Medulla oblongata (tissue), 1 donor: ENCODE measurements around the gene MLYCD.

ENCODE experiments used
- DNase-seq: peaks from one replicate; pipeline ENCODE4 v3.0.0-alpha.2; 2015; ENCODE audit errors: extremely low spot score

MLYCD gene

DNA sequence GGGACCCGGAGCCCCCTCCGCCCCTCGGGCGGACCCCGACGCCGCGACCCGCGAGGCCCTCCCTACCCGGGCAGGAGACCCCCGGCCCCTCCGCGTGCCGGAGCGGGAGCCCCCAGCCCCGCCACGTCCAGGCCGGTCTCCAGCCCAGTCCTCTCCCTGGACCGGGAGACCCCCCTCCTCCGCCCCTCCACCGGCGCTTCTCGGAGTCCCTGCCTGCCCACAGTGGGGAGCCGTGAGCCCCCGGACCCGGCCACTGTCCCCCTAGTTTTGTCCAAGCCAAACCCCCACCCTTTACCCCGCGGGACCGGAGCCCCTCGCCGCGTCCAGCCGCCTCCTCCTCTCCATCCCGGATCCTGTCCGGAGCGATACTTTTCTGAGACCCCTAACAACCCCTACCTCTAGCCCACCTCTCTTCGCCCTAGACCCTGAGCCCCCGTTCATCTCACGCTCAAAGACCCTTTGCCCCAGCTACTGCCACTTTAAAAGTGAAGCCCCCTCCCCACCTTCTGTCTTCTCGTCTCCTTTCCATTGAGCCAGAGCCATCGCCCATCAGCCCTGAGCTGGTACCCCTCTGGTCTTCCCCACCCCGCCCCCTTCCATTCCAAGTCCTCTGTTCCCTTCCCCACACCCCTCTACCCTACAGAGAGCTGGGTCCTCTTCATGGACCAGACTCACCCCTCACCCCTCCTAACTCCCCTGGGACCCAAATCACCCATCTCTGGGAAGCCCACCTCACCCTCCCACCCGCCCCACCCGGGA, 70.2 kb downstream of the MLYCD start:
- DNase-seq = no peak

DNA sequence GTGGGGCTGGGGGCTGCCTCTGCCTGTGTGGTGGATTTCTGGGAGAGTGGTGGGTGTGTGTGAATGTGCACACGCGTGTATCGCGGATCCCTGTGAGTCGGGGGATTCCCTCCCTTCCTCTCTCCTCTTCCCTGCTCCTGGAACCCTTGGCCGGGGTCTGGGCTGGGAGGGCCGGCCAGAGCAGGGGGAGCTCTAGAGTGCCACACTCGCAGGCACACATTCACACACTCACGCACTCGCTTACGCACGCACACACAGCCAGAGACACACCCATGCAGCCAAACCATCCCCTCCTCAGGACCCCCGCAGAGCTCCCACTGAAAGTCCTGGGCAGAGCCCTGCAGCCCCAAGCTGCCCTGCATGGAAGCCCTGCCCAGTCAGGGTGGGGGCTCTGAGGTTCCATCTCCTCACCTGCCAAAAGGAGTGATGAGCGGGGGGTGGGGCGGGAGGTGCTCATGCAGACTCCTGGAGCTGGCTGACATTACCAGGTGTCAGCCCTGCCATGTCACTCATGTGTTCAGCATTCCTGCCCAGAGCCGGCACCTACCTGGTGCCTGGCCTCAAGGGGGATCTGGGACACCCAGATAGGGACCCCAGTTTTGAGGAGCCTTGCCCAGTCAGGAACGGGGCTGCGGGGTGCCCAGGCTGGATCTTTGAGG, 71.0 kb downstream of the MLYCD start:
- no peak for DNase-seq

DNA sequence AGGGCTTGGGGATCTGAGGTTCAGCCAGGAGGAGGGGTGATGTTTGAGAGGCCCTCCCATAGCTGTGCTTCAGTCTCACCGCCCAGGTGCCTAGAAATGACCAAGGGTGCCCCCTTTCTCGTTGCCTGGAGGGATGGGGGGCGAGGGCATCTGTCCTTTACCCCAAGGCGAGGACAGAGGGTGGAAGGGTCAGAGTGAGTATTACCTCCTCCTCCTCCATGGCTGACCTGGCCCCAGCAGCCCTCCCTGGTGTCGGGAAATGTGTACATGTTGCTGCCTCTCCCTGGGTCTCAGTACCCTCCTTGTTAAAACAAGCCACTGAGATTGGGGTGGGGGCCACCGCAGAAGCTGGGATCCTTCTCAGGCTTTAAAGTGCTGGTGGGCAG, 71.5 kb downstream of the MLYCD start:
- DNase-seq = no peak

DNA sequence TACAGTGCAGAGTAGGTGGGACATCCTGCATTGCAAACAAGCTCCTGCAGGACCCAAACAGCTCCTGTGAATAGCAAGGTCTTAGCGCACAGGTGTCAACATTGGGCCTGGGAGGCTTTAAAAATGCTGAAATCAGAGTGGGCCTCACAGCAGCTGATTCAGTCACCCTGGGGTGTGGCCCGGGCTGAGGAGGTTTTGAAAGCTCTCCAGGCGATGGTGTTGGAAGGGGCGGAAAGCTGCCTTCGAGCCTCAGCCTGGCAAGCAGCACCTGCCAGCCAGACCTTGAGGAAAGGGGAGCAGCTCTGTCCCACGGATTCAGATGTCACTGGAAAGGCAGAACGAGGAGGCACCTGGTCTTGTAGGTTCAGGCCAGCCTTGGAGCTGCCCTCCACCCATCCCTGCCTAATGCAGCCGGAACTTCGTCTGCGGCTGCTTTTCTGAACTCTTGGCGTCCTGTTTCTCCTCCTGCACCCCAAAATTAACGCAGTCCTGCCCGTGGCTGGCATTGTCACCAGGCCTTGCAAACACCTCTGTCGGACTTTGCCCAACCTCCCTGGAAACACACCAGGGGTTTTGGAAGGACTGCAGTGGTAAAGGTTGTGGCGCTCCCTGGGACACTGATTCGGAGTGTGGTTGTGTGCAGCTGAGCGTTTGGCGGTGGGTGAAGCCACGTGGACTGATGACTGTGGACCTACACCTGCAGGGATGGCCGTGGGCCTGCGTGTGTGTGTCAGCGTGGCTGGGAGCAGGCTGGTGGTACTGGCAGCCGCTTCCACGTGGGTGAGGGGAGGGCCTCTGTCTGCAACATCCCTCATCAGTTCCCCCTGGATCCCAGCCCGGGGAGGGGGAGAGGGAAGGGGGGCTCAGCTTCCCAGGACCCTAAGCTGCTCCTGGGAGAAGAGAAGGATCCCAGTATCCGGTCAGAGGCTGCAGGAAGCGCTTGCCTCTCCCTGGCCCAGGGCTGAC, 72.5 kb downstream of the MLYCD start:
- no peak for DNase-seq

DNA sequence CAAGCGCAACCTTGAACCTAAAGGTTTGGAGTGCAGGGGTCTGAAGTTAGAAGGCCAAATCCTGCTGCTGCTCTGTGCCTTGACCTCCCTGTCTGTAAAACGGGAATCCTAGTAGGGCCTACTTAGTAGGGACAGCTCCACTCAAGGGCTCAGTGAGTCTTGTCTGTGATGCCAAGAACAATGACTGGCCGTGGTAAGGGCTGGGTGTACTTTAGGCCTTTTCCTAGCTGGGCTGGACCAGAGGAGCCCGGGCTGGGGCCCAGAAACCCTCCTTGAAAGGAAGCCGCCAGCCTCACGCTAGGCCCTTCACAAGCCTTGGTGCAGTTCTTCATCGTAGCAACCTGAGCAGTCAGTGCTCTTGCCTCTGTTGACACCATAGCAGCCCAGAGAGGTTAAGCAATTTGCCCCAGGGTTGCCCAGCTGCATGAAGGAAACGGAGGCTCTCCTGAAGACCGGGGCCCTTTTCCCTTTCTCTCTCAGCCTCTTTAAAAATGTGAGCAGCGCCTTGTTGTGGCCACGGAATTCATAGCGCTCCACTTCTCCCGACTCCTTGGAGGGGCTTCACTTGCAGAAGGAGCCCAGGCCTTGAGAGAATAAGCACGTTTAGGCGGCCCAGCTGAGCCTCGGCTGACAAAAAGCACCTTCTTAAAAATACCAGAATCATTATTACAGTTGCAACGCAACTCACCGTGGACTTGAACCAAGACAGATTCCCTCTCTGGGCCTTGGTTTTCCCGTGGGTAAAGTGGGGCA, 73.5 kb downstream of the MLYCD start:
- DNase-seq = no peak

DNA sequence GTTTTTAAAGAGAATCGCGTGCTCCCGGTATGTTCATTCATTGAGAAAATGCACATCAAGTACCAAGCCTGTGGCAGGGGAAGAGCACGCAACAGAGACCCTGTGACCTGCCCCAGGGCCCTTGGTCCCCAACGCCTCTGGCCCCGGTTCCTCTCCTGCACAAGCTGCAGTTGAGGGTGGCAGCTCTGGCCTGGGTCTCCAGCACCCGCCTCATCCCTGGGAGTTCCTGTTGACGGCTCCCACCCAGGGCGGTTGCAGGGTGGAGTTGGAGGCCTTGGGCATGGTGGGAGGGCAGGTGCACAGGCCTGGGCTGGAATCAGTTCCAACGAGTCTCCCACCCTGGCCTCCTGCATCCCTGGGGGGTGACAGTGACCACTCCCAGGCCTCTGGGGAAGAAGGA, 74.2 kb downstream of the MLYCD start:
- no peak for DNase-seq

DNA sequence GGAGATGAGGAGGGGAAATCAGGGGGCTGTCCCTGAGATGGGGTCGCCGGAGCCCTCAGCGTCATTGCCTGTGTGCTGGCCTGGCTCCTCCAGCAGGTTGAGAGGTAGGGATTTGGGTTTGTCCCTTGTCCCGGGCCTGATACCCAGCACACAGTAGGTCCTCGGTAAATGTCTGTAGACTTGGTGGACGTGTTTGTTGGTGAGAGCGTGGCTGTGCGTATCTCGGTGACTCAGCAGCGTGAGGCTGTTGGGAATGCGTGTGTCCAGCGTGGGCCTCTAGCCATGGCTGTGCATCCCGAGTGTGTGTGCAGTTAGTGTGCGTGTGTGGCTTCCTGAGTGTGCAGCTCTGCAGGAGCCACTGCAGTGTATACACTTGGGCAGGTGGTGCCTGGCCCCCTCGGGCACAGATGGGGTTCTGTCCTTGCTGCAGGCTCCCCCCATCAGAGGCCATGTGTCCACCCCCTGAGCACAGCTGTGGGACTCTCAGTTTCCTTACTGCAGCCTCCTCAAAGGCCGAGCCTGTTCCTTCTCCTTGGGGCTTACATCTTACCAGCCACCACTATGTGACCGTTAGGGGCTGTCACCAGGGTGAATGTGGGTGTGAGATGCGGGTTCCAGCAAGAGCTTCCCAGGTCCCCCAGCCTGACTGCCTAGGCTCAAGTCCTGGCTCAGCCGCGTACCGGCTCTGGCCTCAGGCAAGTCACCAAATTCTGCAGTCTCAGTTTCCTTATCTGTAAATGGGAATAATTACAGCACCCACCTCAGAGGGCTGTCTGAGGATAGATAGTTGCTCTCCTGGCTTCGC, 74.9 kb downstream of the MLYCD start:
- no peak for DNase-seq

DNA sequence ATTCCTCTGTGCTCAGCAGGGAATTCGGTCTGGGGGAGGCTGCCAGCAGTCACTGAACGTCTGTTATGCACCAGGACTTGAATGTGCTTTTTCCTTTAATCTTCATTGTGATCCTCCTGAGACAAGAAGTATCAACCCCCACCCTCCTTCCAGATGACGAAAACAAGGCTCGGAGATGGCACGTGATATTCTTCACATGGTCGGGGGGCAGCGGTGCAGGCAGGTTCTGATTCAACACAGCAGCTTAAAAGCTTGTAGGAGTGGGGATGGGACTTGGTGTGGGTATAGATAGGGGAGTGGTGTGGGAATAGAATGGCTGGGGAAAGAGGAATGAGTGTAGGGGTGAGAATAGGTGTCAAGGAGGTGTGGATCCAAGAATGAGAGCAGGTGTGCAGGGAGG, 75.6 kb downstream of the MLYCD start:
- DNase-seq = no peak

DNA sequence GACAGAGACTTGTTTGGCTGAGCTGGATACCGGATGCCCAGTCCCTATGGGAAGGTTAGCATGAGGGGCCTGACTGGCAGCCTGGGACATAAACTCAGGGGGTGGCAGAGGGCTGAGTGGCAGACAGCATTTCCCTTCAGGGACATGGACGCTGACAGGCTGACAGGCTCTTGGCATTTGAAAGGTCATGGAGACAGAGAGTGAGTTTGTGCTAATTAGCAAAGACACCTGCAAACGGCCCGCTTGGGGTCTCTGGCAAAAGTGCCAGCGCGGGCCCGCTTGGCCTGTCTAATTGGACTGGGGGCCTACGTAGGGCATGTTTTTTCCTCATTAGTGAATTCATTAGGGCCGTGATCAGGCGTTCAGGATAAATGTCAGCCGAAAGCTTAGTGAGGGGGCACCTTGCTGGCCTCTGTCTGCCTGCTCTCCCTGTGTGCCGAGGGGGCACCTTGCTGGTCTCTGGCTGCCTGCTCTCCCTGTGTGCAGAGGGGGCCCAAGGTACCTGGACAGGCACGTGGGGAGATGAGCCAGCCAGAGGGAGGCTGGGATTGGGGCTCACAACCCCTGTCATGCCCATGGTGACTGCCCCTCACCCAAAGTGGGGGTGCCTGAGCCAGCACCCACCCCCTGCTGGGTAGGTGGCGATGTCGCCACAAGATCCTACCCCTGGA, 76.8 kb downstream of the MLYCD start:
- DNase-seq = no peak
